ENCODE data around the gene SLC6A3.

Gene SLC6A3

DNA sequence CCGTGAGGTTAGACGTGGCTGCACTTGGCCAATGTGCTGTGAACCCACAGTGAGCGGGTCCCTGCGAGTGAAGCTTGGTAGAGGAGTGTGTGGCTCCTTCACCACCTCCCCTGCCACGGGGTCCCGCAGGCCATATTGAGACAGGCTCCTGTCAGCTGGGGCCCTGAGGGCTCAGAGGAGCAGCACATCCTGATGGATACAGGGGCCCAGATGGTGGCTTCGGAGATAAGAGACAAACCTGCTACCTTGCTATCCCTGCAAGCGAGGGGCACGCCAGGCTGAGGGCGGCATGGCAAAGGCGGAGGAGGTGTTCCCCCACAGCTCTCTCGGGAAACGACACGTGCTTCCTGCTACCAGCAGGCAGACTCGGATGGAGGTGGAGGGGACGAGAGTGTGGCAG lies 33.1 kb downstream of the SLC6A3 start:
- DNase-seq (ENCODE audit: low read depth) = no peak
- TF ChIP-seq, protein P1, sequence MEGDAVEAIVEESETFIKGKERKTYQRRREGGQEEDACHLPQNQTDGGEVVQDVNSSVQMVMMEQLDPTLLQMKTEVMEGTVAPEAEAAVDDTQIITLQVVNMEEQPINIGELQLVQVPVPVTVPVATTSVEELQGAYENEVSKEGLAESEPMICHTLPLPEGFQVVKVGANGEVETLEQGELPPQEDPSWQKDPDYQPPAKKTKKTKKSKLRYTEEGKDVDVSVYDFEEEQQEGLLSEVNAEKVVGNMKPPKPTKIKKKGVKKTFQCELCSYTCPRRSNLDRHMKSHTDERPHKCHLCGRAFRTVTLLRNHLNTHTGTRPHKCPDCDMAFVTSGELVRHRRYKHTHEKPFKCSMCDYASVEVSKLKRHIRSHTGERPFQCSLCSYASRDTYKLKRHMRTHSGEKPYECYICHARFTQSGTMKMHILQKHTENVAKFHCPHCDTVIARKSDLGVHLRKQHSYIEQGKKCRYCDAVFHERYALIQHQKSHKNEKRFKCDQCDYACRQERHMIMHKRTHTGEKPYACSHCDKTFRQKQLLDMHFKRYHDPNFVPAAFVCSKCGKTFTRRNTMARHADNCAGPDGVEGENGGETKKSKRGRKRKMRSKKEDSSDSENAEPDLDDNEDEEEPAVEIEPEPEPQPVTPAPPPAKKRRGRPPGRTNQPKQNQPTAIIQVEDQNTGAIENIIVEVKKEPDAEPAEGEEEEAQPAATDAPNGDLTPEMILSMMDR (IDR thresholded peaks at IDR 0.05; ENCODE audit: insufficient read depth, low read depth, low read length, missing control alignments) = no peak
- H3K4me3 ChIP-seq (ENCODE audit: low read length) = no peak overlapping the region

DNA sequence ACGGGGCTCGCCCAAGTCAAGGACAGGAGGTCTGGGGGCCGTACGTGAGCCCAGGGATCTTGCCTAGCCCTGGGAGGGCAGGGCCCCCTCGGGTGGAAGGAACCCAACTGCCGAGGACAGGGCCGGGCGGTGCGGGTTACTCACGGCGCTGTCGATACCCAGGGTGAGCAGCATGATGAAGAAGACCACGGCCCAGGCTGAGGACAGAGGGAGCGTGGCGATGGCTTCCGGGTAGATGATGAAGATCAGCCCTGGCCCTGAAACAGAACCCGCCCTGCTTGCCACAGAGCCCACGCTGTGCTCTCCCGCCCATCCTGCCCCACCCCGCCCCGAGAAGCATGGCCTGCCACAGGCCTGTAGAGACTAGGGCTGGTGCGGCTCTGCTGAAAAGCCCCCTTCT lies 34.1 kb downstream of the SLC6A3 start:
- no peak overlapping the region for H3K4me3 ChIP-seq (ENCODE audit: low read length)
- TF ChIP-seq, protein P1 (IDR thresholded peaks at IDR 0.05; ENCODE audit: insufficient read depth, low read depth, low read length, missing control alignments) = no peak
- DNase-seq (ENCODE audit: low read depth) = no peak

DNA sequence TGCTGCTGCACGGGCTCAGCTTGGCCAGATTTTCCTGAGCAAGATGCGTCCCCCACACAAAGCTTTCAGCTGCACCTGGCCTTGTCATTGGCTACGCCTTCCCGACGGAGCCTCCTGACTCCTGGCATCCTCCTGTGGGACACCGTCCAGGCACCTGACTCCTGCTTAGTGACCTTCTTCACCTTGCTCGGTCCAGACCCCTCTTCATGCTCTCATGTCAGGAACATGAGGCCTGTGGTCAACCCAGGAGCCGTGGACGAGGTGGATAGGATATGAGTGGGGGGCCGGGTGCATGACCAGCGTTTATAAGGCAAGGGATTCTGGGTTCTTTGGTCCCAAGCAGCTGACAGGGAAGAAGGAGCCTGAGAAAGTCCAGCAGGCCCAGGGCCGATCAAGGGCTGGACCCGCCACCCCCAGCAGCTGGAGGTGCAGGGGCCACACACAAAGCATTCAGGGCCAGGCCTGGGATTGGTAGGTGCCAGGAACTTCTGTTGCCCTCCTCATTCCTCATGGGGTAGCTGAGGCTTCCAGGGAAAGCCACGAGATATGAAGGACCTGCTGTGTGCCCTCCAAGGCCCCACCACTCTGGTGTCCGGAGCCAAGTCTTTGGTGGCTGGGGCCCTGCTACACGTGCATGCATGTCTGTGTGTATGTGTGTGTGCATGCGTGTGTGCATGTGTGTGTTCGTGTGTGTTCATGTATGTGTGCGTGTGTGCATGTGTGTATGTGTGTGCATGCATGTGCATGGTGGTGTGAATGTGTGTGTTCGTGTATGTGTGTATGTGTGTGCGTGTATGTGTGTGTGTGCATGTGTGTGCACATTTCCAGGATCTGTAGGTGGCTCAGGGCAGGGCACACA lies 34.9 kb downstream of the SLC6A3 start:
- TF ChIP-seq, protein P1 (IDR thresholded peaks at IDR 0.05; ENCODE audit: insufficient read depth, low read depth, low read length, missing control alignments) = no peak
- H3K4me3 ChIP-seq (ENCODE audit: low read length) = no peak overlapping the region

DNA sequence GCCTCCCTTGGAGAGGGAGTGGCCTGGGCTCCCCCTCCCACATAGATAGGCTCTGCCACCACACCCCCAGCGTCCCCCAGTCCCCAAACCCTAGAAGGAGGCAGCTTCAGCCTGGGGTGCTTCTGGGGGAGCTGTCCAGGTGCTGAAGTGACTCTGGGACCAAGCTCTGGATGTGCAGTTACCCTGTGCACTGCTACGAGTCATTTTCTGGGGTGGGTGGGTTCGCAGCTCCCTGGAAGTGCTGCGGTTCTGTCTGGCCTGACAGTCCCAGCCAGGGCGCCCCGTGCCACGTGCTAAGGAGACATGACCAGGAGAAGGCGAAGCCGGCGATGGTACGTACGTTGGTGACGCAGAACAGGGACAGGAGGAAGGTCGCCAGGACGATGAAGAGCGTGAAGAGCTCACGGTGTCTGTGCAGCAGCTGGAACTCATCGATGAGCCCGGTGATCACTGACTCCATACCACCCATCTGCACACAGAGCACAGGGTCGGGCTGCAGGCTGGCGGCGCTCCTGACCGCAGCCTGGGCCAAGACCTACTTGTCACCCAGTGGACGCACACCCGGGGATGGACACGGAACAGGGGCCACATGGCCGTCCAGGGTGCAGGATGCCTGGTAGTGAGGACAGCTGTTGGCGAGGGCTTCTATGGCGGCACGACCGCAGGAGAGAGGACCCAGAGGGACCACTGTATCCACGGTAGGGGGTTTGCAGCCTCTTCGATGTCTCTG lies 35.7 kb downstream of the SLC6A3 start:
- no peak overlapping the region for H3K4me3 ChIP-seq (ENCODE audit: low read length)
- TF ChIP-seq, protein P1 (IDR thresholded peaks at IDR 0.05; ENCODE audit: insufficient read depth, low read depth, low read length, missing control alignments) = no peak
- DNase-seq (ENCODE audit: low read depth) = peak; percentile 10

More for the DNA sequence above, 34.9 kb downstream of the SLC6A3 start:
- DNase-seq (ENCODE audit: low read depth) = no peak

DNA sequence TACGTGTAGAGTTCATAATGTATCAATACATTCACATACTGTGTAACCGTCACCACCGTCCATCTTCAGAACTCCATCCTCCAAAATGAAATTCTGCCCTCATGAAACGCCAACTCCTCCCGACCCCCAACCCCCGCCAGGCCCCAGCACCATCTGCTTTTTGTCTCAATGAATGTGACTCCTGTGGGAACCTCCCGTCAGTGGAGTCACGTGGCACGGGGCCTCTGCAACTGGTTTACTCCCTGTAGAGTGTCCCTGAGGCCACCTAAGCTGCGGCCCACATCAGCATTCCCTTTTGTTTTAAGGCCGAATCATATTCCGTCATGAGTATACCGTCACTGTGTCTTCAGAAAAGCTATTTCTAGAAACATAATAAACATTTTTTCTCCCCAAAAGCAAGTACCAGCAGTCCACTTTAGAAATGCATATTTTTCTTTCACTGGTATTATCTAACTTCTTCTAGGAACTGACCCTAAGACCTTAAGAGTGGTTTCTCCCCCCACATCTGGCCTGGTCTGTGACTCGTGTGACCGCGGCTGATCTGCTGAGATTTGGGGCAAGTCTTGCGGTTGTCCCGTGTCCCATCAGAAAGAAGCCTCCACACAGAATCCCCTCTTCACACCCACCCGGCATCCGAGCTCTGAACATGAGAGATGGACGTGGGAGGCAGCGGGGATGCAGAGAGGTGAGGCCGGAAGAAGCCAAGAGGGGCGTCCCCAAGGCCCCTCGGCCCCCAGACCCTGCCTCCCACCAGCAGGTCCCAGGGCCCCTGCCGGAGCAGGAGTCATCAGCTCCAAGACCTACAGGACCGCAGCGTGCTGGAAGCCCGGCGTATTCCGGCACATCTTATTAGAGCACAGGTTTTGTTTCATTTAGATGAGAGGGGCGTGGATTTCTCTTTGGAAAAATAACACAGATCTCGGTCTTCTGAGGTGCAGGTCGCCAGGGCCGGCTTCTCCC lies 38.3 kb downstream of the SLC6A3 start:
- no peak overlapping the region for H3K4me3 ChIP-seq (ENCODE audit: low read length)
- TF ChIP-seq, protein P1 (IDR thresholded peaks at IDR 0.05; ENCODE audit: insufficient read depth, low read depth, low read length, missing control alignments) = no peak
- no peak for DNase-seq (ENCODE audit: low read depth)
